Measurements from ENCODE around the gene SLC8A1. TPM values are rescaled to one million over a fixed set of nuclear protein-coding genes. Genes with fewer than 3 reads are reported as not detected.

Gene SLC8A1
- total RNA-seq, 1 donor from 2014 or later: 1.9 TPM

- TF ChIP-seq CTCF (IDR thresholded peaks at IDR 0.05; ENCODE audit: partially characterized antibody, unreplicated experiment): no peak
- no peaks in the 10 kb centered on the region for H3K9me3 Mint-ChIP-seq (ENCODE audit: unreplicated experiment)
- no peak for DNase-seq
- H3K36me3 Mint-ChIP-seq (ENCODE audit: unreplicated experiment): no peaks in the 10 kb centered on the region
- no peaks in the 10 kb centered on the region for H3K4me1 Mint-ChIP-seq (ENCODE audit: low read depth, unreplicated experiment)
- no peak overlapping the region for H3K4me3 Mint-ChIP-seq (ENCODE audit: unreplicated experiment)
- H3K27me3 Mint-ChIP-seq (ENCODE audit: unreplicated experiment): no peaks in the 10 kb centered on the region
- no peak overlapping the region for H3K27ac Mint-ChIP-seq (ENCODE audit: unreplicated experiment)
These were observed 103.9 kb downstream of the SLC8A1 start for GRCh38 chr2:40348038-40348437.

- Mint-ChIP-seq H3K27me3 (ENCODE audit: unreplicated experiment) (no peaks in the 10 kb centered on the region), H3K4me1 (ENCODE audit: low read depth, unreplicated experiment) (no peaks in the 10 kb centered on the region), H3K27ac (ENCODE audit: unreplicated experiment) (no peak overlapping the region), H3K9me3 (ENCODE audit: unreplicated experiment) (no peaks in the 10 kb centered on the region), H3K4me3 (ENCODE audit: unreplicated experiment) (no peak overlapping the region), H3K36me3 (ENCODE audit: unreplicated experiment) (no peaks in the 10 kb centered on the region)
- no peak for DNase-seq
- TF ChIP-seq CTCF (IDR thresholded peaks at IDR 0.05; ENCODE audit: partially characterized antibody, unreplicated experiment): no peak
These were observed 105.1 kb downstream of the SLC8A1 start for GRCh38 chr2:40346535-40347354.

GRCh38 chr2:40344364-40344763 is 107.5 kb downstream of the SLC8A1 start:
- no peak overlapping the region for H3K4me3 Mint-ChIP-seq (ENCODE audit: unreplicated experiment)
- no peak overlapping the region for H3K27ac Mint-ChIP-seq (ENCODE audit: unreplicated experiment)
- H3K4me1 Mint-ChIP-seq (ENCODE audit: low read depth, unreplicated experiment): no peaks in the 10 kb centered on the region
- H3K36me3 Mint-ChIP-seq (ENCODE audit: unreplicated experiment): no peaks in the 10 kb centered on the region
- H3K27me3 Mint-ChIP-seq (ENCODE audit: unreplicated experiment): no peaks in the 10 kb centered on the region
- no peak for TF ChIP-seq CTCF (IDR thresholded peaks at IDR 0.05; ENCODE audit: partially characterized antibody, unreplicated experiment)
- no peak for DNase-seq
- H3K9me3 Mint-ChIP-seq (ENCODE audit: unreplicated experiment): no peaks in the 10 kb centered on the region

- no peak overlapping the region for H3K4me3 Mint-ChIP-seq (ENCODE audit: unreplicated experiment)
- H3K27me3 Mint-ChIP-seq (ENCODE audit: unreplicated experiment): no peaks in the 10 kb centered on the region
- no peak overlapping the region for H3K27ac Mint-ChIP-seq (ENCODE audit: unreplicated experiment)
- no peaks in the 10 kb centered on the region for H3K9me3 Mint-ChIP-seq (ENCODE audit: unreplicated experiment)
- H3K36me3 Mint-ChIP-seq (ENCODE audit: unreplicated experiment): no peaks in the 10 kb centered on the region
- no peak for DNase-seq
- no peaks in the 10 kb centered on the region for H3K4me1 Mint-ChIP-seq (ENCODE audit: low read depth, unreplicated experiment)
- no peak for TF ChIP-seq CTCF (IDR thresholded peaks at IDR 0.05; ENCODE audit: partially characterized antibody, unreplicated experiment)
These were observed 108.0 kb downstream of the SLC8A1 start for GRCh38 chr2:40343902-40344301.

- Mint-ChIP-seq H3K4me3 (ENCODE audit: unreplicated experiment) (no peak overlapping the region), H3K27me3 (ENCODE audit: unreplicated experiment) (no peaks in the 10 kb centered on the region), H3K9me3 (ENCODE audit: unreplicated experiment) (no peaks in the 10 kb centered on the region), H3K27ac (ENCODE audit: unreplicated experiment) (no peak overlapping the region), H3K36me3 (ENCODE audit: unreplicated experiment) (no peaks in the 10 kb centered on the region), H3K4me1 (ENCODE audit: low read depth, unreplicated experiment) (no peaks in the 10 kb centered on the region)
- TF ChIP-seq CTCF (IDR thresholded peaks at IDR 0.05; ENCODE audit: partially characterized antibody, unreplicated experiment): no peak
- no peak for DNase-seq
These were observed 110.7 kb downstream of the SLC8A1 start for GRCh38 chr2:40341198-40341597.
